GM18502 (cell line): ENCODE results near the gene TBC1D22B.

ENCODE experiments used
- ATAC-seq: cut with Tn5 transposase; IDR thresholded peaks from one replicate; pipeline ENCODE4 v1.9.1; 2021; ENCODE audit warnings: mild to moderate bottlenecking; ENCODE audit not compliant: unreplicated experiment, poor library complexity

TBC1D22B gene

DNA sequence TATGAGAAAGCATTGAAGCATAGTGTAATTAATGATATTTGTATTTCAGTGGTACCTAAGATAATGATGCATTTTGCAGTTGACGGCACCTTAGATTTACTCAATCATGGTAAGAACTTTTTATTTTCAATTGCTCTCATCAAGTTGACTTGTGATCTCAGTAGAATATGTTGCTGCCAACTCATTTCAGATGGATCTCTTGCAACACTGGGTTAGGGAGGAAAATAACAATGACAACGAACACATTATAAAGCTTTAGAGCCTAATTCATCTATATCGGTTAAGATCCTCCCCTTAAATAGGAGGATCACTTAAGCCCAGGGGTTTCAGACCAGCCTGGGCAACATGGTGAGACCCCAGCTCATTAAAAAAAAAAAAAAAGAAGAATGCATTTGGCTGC, 18.0 kb upstream of the TBC1D22B start:
- ATAC-seq, result no peak

DNA sequence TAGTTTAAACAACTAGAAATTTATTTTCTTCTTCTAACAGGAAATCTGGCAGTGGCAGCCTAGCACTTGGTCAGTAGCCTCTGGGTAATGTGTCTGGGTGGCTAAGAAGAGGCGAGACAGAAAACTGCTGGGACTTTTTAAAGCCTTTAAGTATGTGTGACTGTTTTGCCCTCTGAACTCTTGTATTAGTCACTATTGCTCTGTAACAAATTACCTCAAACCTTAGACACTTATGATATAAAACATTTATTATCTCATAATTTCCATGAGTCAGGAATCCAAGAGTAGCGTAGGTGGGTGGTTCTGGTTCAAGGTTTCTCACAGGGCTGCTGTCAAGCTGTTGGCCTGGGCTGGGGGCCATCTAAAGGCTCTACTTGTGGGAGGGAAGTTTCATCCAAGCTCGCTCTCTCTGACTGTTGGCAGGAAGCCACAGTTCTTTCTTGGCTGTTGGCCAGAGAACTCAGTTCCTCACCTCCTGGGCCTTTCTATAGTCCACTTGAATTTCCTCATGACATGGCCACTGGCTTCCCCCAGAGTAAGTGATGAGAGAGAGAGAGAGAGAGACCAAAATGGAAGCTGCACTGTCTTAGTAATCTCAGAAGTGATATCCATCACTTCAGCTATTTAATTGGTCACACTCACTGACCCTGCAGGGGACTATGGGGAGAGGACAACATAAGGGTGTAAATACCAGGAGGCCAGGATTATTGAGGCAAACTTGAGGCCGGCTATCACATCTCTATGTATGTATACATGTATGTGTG, 17.4 kb upstream of the TBC1D22B start:
- ATAC-seq, result peak; percentile 58

DNA sequence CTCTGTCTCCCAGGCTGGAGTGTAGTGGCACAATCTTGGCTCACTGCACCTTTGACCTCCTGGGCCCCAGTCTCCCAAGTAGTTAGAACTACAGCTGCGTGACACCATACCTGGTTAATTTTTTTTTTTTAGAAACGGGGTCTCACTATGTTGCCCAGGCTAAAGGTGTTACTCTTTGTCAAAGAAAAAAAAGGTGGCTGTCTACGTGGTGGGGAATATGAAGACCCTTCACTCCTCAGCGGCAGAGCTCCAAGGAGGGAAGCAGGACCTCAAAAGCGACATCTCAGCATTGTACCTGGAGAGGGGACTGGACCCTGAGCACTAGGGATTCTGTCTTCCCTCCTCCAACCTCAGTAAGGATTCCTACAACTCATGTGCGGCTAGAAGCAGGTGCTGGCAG, 16.4 kb upstream of the TBC1D22B start:
- ATAC-seq, result no peak

DNA sequence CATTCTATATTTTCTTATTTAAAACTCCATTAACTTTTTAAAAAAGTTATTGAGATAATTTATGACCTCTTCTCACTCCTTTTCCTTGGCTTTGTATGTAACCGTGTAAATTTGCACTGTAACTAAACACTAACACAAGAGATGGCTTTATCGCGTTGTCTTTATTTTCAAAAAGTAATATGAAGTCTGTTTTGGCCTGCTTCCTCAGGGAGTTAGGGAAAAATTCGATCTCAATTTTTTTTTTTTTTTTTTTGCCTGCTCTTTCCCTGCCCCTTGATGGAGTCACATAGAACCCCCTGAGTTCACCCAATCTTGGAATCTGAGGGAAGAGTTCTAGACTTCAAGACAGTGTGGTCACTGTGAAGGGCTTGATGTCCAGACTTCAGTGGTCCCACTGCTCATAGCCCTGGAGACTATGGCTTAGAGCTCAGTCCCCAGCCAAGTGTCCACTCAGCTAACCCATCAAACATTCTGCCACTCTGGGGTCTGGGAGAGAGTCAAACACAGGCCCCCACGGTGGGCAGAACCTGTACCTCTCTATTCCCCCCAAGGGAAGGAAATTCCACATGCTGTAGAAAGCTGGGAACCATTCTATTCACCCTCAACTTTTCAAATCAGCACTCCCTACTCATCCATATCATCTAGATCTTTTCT, 15.7 kb upstream of the TBC1D22B start:
- no peak for ATAC-seq

DNA sequence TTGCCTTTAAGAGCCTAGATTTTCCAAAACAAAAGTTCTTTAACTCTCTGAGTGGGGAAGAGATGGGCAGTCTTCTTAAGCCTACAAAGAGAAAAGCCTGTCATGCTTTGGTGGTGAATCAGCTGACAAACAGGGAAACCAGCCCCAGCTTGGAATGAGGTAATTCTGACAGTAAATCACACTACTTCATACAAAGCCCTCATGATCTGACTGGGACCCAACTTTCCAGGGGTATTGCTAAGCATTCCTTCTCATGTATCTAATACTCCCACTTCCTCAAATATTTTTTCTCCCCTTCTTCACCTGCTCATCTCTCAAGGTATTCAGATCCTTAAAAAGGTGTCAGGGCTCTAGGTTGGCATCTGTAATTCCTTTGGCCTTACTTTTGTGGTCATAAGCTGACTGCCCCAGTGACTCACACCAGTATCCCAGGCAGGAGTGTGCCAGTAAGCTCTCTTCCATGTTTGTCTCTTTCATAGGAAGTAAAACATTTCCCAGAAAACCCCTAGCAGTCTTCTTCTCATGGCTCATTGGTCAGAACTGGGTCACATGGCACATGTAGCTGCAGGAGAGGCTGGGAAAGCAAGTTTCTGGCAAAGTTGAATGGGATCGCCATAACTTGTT, 15.0 kb upstream of the TBC1D22B start:
- ATAC-seq, result no peak

DNA sequence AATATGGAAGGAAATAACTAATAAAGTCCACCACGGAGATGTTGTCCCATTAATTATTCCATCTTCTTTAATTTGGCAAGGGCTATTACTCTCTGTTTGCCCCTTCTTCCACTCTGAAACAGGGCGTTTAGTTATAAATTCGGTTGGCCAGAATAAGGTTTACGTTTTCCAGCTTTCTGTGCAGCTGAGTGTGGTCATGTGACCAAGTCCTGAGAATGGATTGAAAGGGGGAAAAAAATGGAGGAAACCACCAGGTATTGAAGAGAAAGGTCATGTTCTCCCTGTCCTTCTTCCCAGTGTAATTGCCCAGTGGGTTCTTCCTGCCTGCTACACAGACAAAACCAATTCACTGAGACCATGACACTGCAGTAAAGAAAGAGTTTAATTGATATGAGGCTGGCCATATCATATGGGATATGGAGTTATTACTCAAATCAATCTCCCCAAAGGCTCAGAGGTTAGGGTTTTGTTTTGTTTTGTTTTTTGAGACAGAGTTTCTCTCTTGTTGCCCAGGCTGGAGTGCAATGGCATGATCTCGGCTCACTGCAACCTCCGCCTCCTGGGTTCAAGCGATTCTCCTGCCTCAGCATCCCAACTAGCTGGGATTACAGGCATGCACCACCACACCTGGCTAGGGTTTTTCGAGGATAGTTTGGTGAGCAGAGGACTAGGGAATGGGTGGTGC, 14.3 kb upstream of the TBC1D22B start:
- ATAC-seq, result no peak

DNA sequence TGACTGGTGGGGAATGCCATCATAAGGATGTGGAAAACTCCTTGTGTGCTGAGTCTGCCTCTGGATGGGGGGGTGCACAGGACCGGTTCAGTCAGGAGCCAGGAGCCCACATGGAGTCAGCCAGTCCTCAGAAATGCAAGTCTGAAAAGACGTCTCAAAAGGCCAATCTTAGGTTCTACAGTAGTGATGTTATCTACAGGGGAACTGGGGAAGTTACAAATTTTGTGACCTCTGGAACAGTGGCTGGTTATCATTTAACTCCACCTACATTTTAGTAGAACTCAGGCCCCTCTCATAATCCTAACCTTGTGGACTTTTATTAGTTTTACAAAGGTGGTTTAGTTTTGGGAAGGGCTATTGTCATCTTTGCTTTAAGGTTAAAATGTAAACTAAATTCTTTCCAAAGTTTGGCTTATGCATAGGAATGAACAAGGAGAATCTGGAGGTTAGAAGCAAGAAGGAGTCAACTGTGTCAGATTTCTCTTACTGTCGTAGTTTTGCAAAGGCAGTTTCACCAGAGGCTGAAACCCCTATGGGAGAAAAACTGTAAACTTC, 13.7 kb upstream of the TBC1D22B start:
- no peak for ATAC-seq

DNA sequence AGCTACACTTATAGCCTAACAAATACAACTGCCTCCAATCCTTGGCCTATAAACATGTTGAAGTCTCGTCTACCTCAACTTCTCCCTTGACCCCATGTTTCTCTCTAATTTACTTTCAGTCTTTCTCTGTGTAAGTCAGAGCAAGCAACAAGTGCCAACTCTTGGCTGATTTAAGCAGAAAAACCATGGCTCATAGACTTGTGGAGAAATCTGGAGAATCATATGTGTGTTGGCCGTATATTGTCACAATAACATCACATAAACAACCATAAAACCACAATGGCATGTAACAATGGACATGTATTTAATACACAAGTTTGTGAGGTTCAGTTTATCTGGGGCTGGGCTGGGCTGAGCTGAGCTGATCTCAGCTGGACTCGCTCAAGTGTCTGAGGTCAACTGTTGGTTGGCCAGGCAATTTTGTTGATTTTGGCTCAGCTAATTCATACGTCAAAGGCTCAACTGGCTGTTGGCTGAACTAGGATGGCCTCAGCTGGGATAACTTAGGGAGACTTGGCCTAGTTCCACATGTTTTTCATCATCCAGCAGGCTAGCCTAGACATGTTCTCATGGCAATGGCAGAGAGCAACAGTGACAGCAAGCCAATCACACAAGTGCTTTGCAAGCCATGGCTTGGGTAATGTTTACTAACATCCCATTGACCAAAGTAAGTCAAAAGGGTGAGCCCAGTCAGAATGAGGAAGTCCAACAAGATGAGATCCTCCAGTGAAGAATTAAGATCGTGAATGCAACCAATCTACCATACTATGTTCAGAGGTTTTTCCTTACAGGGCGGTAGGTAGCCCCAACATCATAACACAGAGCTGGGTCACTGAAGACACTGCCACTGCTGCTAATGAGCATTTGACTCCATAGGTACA, 12.9 kb upstream of the TBC1D22B start:
- ATAC-seq, result no peak

DNA sequence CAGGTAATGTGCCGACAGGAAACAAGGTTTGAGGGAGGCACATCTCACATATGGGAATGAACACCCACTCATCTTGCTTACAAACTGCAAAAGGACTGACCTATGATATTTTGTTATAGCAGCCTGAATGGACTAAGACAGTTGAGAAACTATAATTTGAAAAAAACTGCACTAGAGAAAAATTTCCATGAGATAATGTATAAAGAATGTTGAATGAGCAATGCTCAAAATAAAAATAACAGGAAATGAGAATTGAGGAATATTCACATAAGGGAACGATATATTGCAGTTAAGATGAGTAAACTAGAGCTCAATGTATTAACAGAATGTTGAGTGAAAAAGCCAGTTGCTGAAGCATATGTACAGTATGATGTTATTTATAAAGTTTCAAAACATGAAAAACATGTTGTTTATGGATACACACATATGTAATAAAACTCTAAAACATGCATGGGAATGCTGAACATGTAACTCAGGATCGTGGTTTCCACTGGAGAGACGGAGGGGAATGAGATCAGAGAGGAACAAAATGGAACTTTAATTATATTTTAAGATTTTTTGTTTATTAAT, 6.3 kb upstream of the TBC1D22B start:
- ATAC-seq, result no peak

DNA sequence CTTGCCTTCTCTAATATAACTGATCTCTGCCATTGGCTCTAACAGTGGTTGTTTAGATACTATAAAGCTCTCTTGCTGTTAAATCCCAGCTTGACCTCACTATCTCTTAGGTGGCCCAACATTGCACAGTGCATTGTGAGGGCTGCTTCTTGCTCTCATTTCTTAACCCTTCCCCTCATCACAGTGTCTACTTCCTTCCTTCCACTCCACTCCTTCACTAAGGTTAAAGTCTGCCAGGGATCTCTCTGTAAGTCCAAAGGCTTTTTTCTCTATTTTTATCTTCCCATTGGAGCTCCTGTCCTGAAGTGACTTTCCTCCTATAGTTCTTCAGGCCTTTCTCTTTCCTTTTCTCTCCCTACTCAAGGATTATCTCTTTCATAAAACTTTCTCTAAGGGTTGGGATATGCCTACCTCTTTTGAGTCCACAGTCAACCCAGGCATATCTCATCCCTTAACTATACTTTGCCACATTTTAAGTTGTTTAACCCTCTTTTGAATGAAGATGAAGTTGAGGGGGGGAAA, 4.0 kb upstream of the TBC1D22B start:
- ATAC-seq, result no peak

DNA sequence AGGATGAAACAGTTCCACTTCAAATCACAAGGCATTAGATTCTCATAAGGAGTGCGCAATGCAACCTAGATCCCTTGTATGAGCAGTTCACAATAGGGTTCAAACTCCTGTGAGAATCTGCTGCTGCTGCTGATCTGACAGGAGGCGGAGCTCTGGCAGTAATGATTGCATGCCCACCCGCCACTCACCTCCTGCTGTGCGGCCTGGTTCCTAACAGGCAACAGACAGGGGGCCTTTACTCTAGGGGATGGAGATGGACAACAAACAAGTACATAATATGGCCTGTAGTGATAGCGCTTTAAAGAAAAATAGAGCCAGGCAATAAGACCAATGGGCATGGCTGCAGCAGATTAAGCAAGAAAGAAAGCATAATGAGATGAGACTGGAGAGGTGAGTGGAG, 2.7 kb upstream of the TBC1D22B start:
- no peak for ATAC-seq

DNA sequence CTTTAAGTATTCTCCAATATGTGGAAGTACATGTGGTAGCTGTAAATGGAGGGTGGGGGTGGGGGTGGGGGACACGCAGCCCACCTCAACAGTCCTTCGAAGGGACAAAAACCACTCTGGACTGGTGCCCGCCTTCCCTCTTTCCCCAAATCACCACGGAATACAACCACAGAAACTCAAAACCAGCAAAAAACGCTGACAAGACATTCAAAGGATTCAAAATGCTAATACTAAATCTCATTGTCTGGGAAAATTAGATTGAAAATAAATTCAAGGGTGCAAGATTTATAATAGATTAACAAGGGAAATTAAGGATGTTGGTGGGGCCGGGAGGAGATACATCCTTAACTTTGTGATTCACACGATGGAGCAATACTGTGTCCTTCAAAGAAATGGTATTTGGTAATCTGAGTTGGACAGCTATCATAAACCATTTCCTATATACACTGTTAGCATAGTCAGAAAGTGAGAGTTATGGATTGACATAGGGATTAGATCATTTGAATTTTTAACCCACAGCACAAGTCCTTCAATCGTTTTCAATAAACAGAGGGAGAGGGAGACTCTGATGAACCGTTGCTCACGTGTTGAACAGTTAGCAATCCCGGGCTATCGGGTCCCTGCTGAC, 766 bp upstream of the TBC1D22B start:
- no peak for ATAC-seq

DNA sequence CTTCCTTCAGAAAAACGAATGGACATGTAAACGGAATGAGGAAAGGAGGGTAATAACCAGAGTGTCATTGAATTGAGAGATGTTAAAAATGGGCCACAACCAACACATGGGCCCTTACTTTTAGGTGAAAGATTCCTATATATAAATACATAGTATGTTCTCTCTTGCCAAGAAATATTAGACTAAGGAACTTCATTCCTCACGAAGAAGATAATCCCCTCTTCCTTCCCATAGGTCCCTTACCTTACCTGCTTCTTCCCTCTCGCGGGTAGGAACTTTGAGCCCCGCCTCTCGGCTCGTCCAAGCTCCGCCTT, 295 bp upstream of the TBC1D22B start:
- ATAC-seq, result no peak

DNA sequence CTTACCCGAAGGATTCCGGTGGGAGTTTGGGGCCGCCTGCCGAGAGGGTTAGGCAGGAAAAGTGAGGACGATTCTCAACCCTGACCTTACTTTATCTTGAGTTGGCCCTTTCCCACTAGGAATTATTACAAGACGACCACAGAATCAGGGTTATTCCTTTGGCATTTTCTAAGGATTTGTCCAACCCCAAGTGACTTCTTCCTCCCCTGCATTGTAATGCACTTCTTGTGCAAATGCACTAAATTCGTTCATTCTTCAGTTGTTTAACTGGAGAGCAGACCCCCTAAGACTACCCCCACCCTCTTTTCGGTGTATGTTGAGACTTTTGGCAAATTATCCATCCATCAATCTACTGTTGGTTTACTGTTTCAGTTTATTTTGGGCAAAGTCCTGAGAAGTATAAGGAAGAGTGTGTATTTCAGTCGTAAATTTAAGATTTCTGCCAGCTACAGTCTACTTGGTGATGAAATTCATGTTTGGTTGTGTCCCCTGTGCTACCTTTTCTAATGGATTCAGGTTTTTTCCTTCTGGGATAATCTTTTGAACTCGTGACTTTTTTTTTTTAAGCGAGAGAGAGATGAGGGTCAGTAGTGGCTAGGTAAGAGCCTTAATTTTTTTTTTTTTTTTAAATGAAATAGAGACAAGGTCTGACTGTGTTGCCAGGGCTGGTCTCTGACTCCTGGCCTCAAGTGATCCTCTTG, 983 bp downstream of the TBC1D22B start:
- no peak for ATAC-seq

DNA sequence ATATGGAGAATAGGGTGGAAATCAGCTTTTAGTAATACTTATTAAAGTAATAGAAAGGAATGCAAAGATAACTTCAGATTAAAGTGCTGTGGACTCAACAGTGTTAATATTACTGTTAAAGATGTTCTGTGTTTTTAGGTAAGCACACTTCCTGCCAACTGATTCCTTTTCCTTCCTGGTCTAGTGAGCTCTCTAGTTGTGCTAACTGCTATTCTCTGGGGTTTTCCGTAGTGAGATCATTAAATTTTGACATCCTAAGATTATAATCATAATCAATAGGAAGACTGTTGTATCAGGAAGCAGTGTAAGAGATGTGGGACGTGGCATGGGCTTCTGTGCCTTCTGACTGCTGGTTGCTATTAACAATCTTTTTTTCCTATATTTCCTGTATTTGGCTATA, 1.6 kb downstream of the TBC1D22B start:
- no peak for ATAC-seq

DNA sequence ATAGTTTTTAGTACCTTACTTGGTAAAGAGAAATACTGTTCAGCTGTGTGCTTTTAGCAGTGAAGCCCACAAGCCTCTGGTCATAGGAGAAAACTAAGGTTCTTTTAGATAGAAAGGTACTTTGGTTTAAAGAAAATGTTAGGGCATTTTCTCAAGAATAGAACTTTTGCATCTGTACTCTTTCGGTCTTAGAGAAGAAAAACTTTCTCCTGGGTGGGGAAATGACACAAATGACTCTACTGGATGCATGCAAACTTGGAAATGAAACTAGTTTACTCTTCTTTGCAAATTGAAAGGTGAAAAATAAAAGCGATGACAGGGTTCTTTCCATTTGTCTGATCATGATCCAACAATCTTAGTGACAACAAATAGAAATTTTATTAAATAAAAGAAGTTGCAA, 2.5 kb downstream of the TBC1D22B start:
- no peak for ATAC-seq

DNA sequence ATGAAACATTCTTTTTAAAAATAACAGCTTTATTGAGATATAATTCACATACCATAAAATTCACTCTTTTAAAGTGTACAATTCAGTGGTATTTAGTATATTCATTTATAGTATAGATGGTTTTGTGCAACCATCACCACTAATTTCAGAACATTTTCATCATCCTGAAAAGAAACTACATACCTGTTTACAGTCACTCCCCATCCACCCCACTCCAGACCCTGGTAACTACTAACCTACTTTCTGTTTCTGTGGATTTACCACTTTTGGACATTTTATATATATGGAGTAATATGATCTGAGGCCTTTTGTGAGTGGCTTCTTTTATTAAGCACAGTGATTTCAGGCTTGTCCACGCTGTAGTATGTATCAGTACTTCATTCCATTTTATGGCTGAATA, 2.9 kb downstream of the TBC1D22B start:
- ATAC-seq, result no peak

DNA sequence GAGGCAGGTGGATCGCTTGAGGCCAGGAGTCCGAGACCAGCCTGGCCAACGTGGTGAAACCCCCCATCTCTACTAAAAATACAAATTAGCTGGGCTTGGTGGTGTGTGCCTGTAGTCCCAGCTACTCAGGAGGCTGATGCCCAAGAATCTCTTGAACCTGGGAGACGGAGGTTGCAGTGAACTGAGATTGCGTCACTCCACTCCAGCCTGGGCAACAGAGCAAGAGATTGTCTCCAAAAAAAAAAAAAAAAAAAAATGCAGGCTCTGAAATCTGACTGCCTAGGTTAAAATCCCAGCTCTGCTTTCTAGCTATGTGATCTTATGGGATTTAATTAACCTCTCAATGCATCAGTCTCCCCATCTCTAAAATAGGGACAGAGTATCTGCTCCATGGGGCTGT, 3.6 kb downstream of the TBC1D22B start:
- no peak for ATAC-seq
